PC-9 (cell line): ENCODE measurements around the gene MAP2K6. TPM values are rescaled to one million over a fixed set of nuclear protein-coding genes. Genes with fewer than 3 reads are reported as not detected.
"Not testable (repeated sequence)": the region's sequence is repeated elsewhere in the genome, so short reads cannot be mapped to it uniquely, and the experiment has no call there.

ENCODE experiments used
- BruUV-seq: library from RNA; stranded (reverse); fragments of 400-500 nt; replicated peaks from 2 replicates; lab custom pipeline; 2021; lab: Mats Ljungman, UMichigan
- CTCF ChIA-PET: fragments of 300-600 bp; sonication (Branson Sonifier 250); formaldehyde crosslinking; loops from one replicate; lab custom pipeline; 2022; ENCODE audit warnings: antibody characterized with exemption; lab: Charles Lee
- POLR2A ChIA-PET: fragments of 300-600 bp; sonication (Branson Sonifier 250); formaldehyde crosslinking; loops from one replicate; lab custom pipeline; 2022; ENCODE audit warnings: antibody characterized with exemption; ENCODE audit not compliant: unreplicated experiment; lab: Charles Lee
- DNase-seq, 2 experiments: peaks; one replicate each; pipeline versions ENCODE4 v3.0.0 to v3.0.0-alpha.2; 2015 to 2022; ENCODE audit warnings: mixed read lengths in 1 of 2
- H2AFZ ChIP-seq: fragments of 200-600 bp; sonication (generic); 2 replicates; pipeline ENCODE4 v1.8.1; 2017; ENCODE audit warnings: antibody characterized with exemption
- H3F3A ChIP-seq: fragments of 200-600 bp; sonication (generic); 2 replicates; pipeline ENCODE4 v1.8.1; 2017; ENCODE audit warnings: antibody characterized with exemption, mild to moderate bottlenecking, low read depth; ENCODE audit not compliant: insufficient read depth
- H3K27ac ChIP-seq: fragments of 200-600 bp; sonication (generic); 2 replicates; pipeline ENCODE4 v1.6.1; 2016; ENCODE audit warnings: mixed run types
- H3K27me3 ChIP-seq: fragments of 200-600 bp; sonication (generic); 2 replicates; pipeline ENCODE4 v1.6.1; 2016; ENCODE audit warnings: low read depth, mixed run types; ENCODE audit not compliant: insufficient read depth
- H3K36me3 ChIP-seq: fragments of 200-600 bp; sonication (generic); 2 replicates; pipeline ENCODE4 v1.6.1; 2016; ENCODE audit warnings: low read depth, mixed run types
- H3K4me1 ChIP-seq: fragments of 200-600 bp; sonication (generic); replicated peaks from 2 replicates; pipeline ENCODE4 v1.6.1; 2016; ENCODE audit warnings: mixed run types; ENCODE audit not compliant: insufficient read depth
- H3K4me2 ChIP-seq: fragments of 200-600 bp; sonication (generic); 2 replicates; pipeline ENCODE4 v1.6.1; 2017; ENCODE audit warnings: mixed run types
- H3K4me3 ChIP-seq: fragments of 200-600 bp; sonication (generic); 2 replicates; pipeline ENCODE4 v1.6.1; 2016; ENCODE audit warnings: mixed run types
- H3K79me2 ChIP-seq: fragments of 200-600 bp; sonication (generic); 2 replicates; pipeline ENCODE4 v1.6.1; 2017; ENCODE audit warnings: low read depth, mixed run types
- H3K9me2 ChIP-seq: fragments of 200-600 bp; sonication (generic); 2 replicates; pipeline ENCODE4 v1.8.1; 2017; ENCODE audit warnings: mild to moderate bottlenecking; ENCODE audit not compliant: insufficient read depth
- H3K9me3 ChIP-seq: fragments of 200-600 bp; sonication (generic); 2 replicates; pipeline ENCODE4 v1.8.1; 2016; ENCODE audit warnings: low read depth; ENCODE audit not compliant: insufficient read depth
- H4K20me1 ChIP-seq: fragments of 200-600 bp; sonication (generic); 2 replicates; pipeline ENCODE4 v1.8.1; 2017; ENCODE audit not compliant: insufficient read depth
- EZH2 ChIP-seq: fragments of 200-600 bp; sonication (generic); IDR thresholded peaks from 2 replicates; pipeline ENCODE4 v1.8.0; 2017; ENCODE audit warnings: antibody characterized with exemption, low read depth
- intact Hi-C: fragments of 100-400 bp; cut with micrococcal nuclease; formaldehyde crosslinking; loops from one replicate; pipeline ENCODE4 v1.10.0; 2022; ENCODE audit not compliant: unreplicated experiment
- total RNA-seq: library from RNA; stranded (reverse); gene quantifications from 2 replicates; pipeline ENCODE4 v1.2.3, GENCODE V29; 2021
- TF ChIP-seq, protein P1 (sequence below): fragments of 200-600 bp; sonication (generic); conservative IDR thresholded peaks from 2 replicates; pipeline ENCODE4 v1.6.1; 2017; ENCODE audit warnings: mixed run types, antibody characterized with exemption, mild to moderate bottlenecking, moderate library complexity

The MAP2K6 gene
- total RNA-seq, 1 experiment from 2014 or later, result 1.6 TPM

DNA sequence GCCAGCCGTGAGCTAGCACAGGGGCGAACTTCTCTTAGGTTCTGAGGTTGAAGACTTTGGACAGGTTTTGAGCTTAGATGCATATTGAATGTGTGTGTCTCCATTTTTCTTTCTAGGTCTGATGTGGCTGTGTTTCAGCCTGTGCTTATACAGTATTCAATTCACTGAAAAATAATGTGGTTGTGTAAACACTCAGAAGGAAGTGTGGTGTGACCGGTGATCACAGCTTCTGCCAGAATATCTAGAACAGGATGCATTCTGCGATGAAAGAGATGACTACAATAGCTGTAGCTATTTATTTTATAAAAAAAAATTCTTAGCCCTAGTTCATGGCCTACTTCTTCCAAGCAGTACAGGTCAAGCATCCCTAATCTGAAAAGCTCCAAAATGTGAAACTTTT, 64.4 kb downstream of the MAP2K6 start:
- CTCF ChIA-PET, result interaction anchor here (0.6 kb wide), 1 partner anchor 25 kb away, joined by 3 read pairs; no protein-coding TSS in a partner anchor
- H3K36me3 ChIP-seq, result no peaks in the 10 kb centered on the region
- POLR2A ChIA-PET, result no interaction called here
- no peak for DNase-seq
- H3K9me2 ChIP-seq, result no peaks in the 10 kb centered on the region
- no peak overlapping the region for H3K4me3 ChIP-seq
- no peaks in the 10 kb centered on the region for H3F3A ChIP-seq
- H3K4me1 ChIP-seq, result no peaks in the 10 kb centered on the region
- H3K4me2 ChIP-seq, result no peak overlapping the region
- BruUV-seq, result no TSS peak
- no peaks in the 10 kb centered on the region for H3K27me3 ChIP-seq
- TF ChIP-seq EZH2, result no peak
- TF ChIP-seq, protein P1, sequence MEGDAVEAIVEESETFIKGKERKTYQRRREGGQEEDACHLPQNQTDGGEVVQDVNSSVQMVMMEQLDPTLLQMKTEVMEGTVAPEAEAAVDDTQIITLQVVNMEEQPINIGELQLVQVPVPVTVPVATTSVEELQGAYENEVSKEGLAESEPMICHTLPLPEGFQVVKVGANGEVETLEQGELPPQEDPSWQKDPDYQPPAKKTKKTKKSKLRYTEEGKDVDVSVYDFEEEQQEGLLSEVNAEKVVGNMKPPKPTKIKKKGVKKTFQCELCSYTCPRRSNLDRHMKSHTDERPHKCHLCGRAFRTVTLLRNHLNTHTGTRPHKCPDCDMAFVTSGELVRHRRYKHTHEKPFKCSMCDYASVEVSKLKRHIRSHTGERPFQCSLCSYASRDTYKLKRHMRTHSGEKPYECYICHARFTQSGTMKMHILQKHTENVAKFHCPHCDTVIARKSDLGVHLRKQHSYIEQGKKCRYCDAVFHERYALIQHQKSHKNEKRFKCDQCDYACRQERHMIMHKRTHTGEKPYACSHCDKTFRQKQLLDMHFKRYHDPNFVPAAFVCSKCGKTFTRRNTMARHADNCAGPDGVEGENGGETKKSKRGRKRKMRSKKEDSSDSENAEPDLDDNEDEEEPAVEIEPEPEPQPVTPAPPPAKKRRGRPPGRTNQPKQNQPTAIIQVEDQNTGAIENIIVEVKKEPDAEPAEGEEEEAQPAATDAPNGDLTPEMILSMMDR, result no peak
- no peak overlapping the region for H3K27ac ChIP-seq
- H4K20me1 ChIP-seq, result no peaks in the 10 kb centered on the region
- no peaks in the 10 kb centered on the region for H3K79me2 ChIP-seq
- H2AFZ ChIP-seq, result no peak overlapping the region
- H3K9me3 ChIP-seq, result no peaks in the 10 kb centered on the region
- intact Hi-C loops, result no loop called here

DNA sequence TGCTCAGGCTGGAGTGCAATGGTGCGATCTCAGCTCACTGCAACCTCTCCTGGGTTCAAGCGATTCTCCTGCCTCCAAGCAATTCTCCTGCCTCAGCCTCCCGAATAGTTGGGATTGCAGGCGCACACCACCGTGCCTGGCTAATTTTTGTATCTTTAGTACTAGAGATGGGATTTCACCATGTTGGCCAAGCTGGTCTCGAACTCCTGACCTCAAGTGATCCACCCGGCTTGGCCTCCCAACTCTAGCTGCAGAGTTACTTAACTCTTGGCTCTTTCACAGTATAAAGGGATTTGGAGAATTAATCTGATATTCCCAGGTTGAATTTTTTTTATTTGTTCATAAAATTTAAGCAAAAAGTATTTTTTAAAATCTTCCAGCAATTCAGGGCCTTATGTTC, 65.3 kb downstream of the MAP2K6 start:
- H2AFZ ChIP-seq, H4K20me1 ChIP-seq, CTCF ChIA-PET, H3K9me3 ChIP-seq, H3K79me2 ChIP-seq, BruUV-seq, H3K4me1 ChIP-seq, DNase-seq, H3F3A ChIP-seq, intact Hi-C loops, H3K9me2 ChIP-seq, H3K27ac ChIP-seq, H3K36me3 ChIP-seq, POLR2A ChIA-PET, H3K27me3 ChIP-seq, H3K4me2 ChIP-seq, H3K4me3 ChIP-seq: not testable (repeated sequence)

GRCh38 chr17:69480245-69480644, 65.7 kb downstream of the MAP2K6 start:
- Histone ChIP-seq H3K36me3 (no peaks in the 10 kb centered on the region), H3K9me2 (no peaks in the 10 kb centered on the region), H3K79me2 (no peaks in the 10 kb centered on the region), H3K9me3 (no peaks in the 10 kb centered on the region), H3K4me2 (no peak overlapping the region), H3K27me3 (no peaks in the 10 kb centered on the region), H4K20me1 (no peaks in the 10 kb centered on the region), H3K4me3 (no peak overlapping the region), H2AFZ (no peak overlapping the region), H3K4me1 (no peaks in the 10 kb centered on the region), H3F3A (no peaks in the 10 kb centered on the region), H3K27ac (no peak overlapping the region)
- intact Hi-C loops, result no loop called here
- BruUV-seq, result no TSS peak
- ChIA-PET CTCF (no interaction called here), POLR2A (no interaction called here)
- TF ChIP-seq, protein P1, result no peak
- no peak for TF ChIP-seq EZH2
- DNase-seq, result no peak

DNA sequence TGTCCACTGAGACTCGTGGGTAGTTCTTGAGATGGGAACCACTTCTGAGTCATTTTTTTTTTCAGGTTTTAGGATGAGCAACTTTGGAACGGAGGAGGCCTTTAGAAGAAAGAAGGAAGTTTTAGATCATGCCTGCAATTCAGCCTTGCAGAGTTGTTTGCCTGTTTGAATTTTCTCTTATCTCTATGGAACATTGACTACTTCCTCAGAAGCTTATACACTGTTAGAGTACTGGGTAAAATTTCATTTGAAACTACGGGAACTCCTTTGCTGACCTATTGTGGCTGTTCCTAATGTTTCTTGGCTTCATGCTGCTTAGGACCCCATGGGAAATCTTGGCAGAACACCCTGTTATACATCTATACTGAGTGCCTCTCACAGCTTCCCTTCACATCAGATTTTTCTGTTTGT, 70.8 kb downstream of the MAP2K6 start:
- intact Hi-C loops, result no loop called here
- no peak for DNase-seq
- Histone ChIP-seq H3K4me3 (no peak overlapping the region), H4K20me1 (no peaks in the 10 kb centered on the region), H3K79me2 (no peaks in the 10 kb centered on the region), H3F3A (no peaks in the 10 kb centered on the region), H3K36me3 (no peaks in the 10 kb centered on the region), H2AFZ (no peak overlapping the region), H3K9me3 (no peaks in the 10 kb centered on the region), H3K4me2 (no peak overlapping the region), H3K27me3 (no peaks in the 10 kb centered on the region), H3K9me2 (no peaks in the 10 kb centered on the region), H3K27ac (no peak overlapping the region), H3K4me1 (no peaks in the 10 kb centered on the region)
- TF ChIP-seq, protein P1, result no peak
- no peak for TF ChIP-seq EZH2
- POLR2A ChIA-PET, result no interaction called here
- CTCF ChIA-PET, result no interaction called here
- no TSS peak for BruUV-seq
